Caco-2 (cell line): ENCODE data around the gene RILPL1. TPM values are rescaled to one million over a fixed set of nuclear protein-coding genes. Genes with fewer than 3 reads are reported as not detected.
"Not testable (repeated sequence)": the region's sequence is repeated elsewhere in the genome, so short reads cannot be mapped to it uniquely, and the experiment has no call there.

Source experiments
- BruUV-seq: library from RNA; stranded (reverse); fragments of 400-500 nt; replicated peaks from 2 replicates; lab custom pipeline; 2021; lab: Mats Ljungman, UMichigan
- CTCF ChIA-PET: fragments of 300-600 bp; sonication (Branson Sonifier 250); formaldehyde crosslinking; loops from one replicate; lab custom pipeline; 2022; ENCODE audit warnings: antibody characterized with exemption; lab: Charles Lee
- POLR2A ChIA-PET: fragments of 300-600 bp; sonication (Branson Sonifier 250); formaldehyde crosslinking; loops from one replicate; lab custom pipeline; 2022; ENCODE audit warnings: antibody characterized with exemption; lab: Charles Lee
- DNase-seq, 2 experiments: peaks; one replicate each; pipeline versions ENCODE4 v3.0.0 to v3.0.0-alpha.2; 2020 to 2022
- H3K27me3 ChIP-seq: replicated peaks from 2 replicates; pipeline ENCODE4 v1.6.0; 2011; ENCODE audit warnings: low read length; ENCODE audit not compliant: control insufficient read depth, insufficient read depth
- H3K36me3 ChIP-seq: 2 replicates; pipeline ENCODE4 v1.5.1; 2011; ENCODE audit warnings: low read length; ENCODE audit not compliant: control insufficient read depth, insufficient read depth
- H3K4me1 ChIP-seq: fragments of 250-450 bp; sonication (Bioruptor Pico); 2 replicates; pipeline ENCODE4 v1.5.1; 2020; ENCODE audit warnings: mild to moderate bottlenecking
- H3K4me3 ChIP-seq: 2 replicates; pipeline ENCODE4 v1.5.1; 2011; ENCODE audit warnings: low read depth, mild to moderate bottlenecking, control low read depth, low read length
- H3K9me3 ChIP-seq: fragments of 250-450 bp; sonication (Bioruptor Pico); 2 replicates; pipeline ENCODE4 v1.5.1; 2020; ENCODE audit warnings: mild to moderate bottlenecking, moderate library complexity
- H3K27ac Mint-ChIP-seq: one replicate; pipeline ENCODE4 v1.8.0; 2022; ENCODE audit warnings: mixed read lengths; ENCODE audit not compliant: unreplicated experiment
- H3K27me3 Mint-ChIP-seq: one replicate; pipeline ENCODE4 v1.8.0; 2022; ENCODE audit warnings: mixed read lengths; ENCODE audit not compliant: insufficient read depth, unreplicated experiment
- H3K36me3 Mint-ChIP-seq: one replicate; pipeline ENCODE4 v1.8.0; 2022; ENCODE audit warnings: mild to moderate bottlenecking, mixed read lengths; ENCODE audit not compliant: insufficient read depth, unreplicated experiment
- H3K4me1 Mint-ChIP-seq: one replicate; pipeline ENCODE4 v1.8.0; 2022; ENCODE audit warnings: low read depth, mixed read lengths; ENCODE audit not compliant: unreplicated experiment
- H3K4me3 Mint-ChIP-seq: one replicate; pipeline ENCODE4 v1.8.0; 2022; ENCODE audit warnings: mild to moderate bottlenecking, moderate library complexity, mixed read lengths; ENCODE audit not compliant: unreplicated experiment
- H3K9me3 Mint-ChIP-seq: one replicate; pipeline ENCODE4 v1.8.0; 2022; ENCODE audit warnings: mixed read lengths; ENCODE audit not compliant: unreplicated experiment
- intact Hi-C: fragments of 100-400 bp; cut with micrococcal nuclease; formaldehyde crosslinking; loops from one replicate; pipeline ENCODE4 v1.10.0; 2022; ENCODE audit not compliant: unreplicated experiment
- total RNA-seq: library from RNA; stranded (reverse); gene quantifications from 2 replicates; pipeline ENCODE4 v1.2.3, GENCODE V29; 2022
- TF ChIP-seq, protein P1 (sequence below), 2 experiments: fragments of 200-600 bp in 1 of 2; IDR thresholded peaks; 1 replicate in 1 of 2; 2 replicates in 1 of 2; pipeline versions ENCODE4 v1.5.1 to v1.8.0; 2011 to 2022; ENCODE audit warnings: antibody characterized with exemption in 1 of 2, control low read depth in 1 of 2, inconsistent platforms in 1 of 2, low read depth in 1 of 2, low read length in 1 of 2, mild to moderate bottlenecking in 1 of 2, moderate library complexity in 1 of 2; ENCODE audit not compliant: insufficient read depth in 1 of 2, severe bottlenecking in 1 of 2, unreplicated experiment in 1 of 2

The RILPL1 gene
- total RNA-seq, 1 experiment from 2014 or later: 16.2 TPM

DNA sequence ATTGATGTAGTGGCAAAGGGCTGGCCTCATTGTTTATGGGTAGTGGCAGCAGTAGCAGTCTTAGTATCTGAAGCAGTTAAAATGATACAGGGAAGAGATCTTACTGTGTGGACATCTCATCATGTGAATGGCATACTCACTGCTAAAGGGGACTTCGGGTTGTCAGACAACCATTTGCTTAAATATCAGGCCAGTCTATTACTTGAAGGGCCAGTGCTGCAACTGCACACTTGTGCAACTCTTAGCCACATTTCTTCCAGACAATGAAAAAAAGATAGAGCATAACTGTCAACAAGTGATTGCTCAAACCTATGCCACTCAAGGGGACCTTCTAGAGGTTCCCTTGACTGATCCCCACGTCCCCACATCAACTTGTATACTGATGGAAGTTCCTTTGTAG is 20.6 kb upstream of the RILPL1 start:
- H3K36me3 ChIP-seq, H3K27ac Mint-ChIP-seq, H3K4me3 Mint-ChIP-seq, POLR2A ChIA-PET, H3K27me3 Mint-ChIP-seq, BruUV-seq, H3K9me3 ChIP-seq, DNase-seq, intact Hi-C loops, CTCF ChIA-PET, H3K4me3 ChIP-seq, H3K4me1 Mint-ChIP-seq, H3K36me3 Mint-ChIP-seq, H3K4me1 ChIP-seq, H3K27me3 ChIP-seq, H3K9me3 Mint-ChIP-seq: not testable (repeated sequence)

DNA sequence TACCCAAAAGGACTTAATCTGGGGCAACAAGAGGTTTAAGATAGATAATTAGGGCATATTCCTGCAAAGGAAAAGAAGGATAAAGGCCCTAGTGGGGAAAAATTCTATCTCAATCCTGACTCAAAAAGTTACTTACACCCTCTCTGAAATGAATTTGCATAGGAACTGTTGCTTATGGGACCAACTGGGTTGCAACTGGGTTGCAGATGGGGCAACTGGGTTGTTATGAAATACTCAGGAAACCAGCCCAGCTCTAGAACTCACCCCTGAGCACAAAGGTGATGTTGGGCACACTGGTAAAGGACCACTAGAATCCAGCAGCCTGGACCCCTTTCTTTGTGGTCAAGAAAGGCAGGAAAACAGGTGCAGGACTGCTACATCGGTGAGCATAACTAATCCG is 17.2 kb upstream of the RILPL1 start:
- ChIA-PET CTCF (no interaction called here), POLR2A (no interaction called here)
- no peaks in the 10 kb centered on the region for H3K4me1 ChIP-seq
- H3K9me3 ChIP-seq: no peaks in the 10 kb centered on the region
- H3K36me3 Mint-ChIP-seq: no peaks in the 10 kb centered on the region
- H3K9me3 Mint-ChIP-seq: no peaks in the 10 kb centered on the region
- TF ChIP-seq, protein P1, sequence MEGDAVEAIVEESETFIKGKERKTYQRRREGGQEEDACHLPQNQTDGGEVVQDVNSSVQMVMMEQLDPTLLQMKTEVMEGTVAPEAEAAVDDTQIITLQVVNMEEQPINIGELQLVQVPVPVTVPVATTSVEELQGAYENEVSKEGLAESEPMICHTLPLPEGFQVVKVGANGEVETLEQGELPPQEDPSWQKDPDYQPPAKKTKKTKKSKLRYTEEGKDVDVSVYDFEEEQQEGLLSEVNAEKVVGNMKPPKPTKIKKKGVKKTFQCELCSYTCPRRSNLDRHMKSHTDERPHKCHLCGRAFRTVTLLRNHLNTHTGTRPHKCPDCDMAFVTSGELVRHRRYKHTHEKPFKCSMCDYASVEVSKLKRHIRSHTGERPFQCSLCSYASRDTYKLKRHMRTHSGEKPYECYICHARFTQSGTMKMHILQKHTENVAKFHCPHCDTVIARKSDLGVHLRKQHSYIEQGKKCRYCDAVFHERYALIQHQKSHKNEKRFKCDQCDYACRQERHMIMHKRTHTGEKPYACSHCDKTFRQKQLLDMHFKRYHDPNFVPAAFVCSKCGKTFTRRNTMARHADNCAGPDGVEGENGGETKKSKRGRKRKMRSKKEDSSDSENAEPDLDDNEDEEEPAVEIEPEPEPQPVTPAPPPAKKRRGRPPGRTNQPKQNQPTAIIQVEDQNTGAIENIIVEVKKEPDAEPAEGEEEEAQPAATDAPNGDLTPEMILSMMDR (IDR thresholded peaks at IDR 0.05; ENCODE audit: insufficient read depth in 1 of 2, low read depth in 1 of 2, low read length in 1 of 2, severe bottlenecking in 1 of 2, unreplicated experiment in 1 of 2): no peak
- DNase-seq: no peak
- H3K27me3 Mint-ChIP-seq: no peaks in the 10 kb centered on the region
- no peaks in the 10 kb centered on the region for H3K36me3 ChIP-seq
- no peak overlapping the region for H3K27ac Mint-ChIP-seq
- H3K4me3 ChIP-seq: no peak overlapping the region
- BruUV-seq: no TSS peak
- H3K4me1 Mint-ChIP-seq: no peaks in the 10 kb centered on the region
- H3K27me3 ChIP-seq: no peaks in the 10 kb centered on the region
- intact Hi-C loops: no loop called here
- no peak overlapping the region for H3K4me3 Mint-ChIP-seq

DNA sequence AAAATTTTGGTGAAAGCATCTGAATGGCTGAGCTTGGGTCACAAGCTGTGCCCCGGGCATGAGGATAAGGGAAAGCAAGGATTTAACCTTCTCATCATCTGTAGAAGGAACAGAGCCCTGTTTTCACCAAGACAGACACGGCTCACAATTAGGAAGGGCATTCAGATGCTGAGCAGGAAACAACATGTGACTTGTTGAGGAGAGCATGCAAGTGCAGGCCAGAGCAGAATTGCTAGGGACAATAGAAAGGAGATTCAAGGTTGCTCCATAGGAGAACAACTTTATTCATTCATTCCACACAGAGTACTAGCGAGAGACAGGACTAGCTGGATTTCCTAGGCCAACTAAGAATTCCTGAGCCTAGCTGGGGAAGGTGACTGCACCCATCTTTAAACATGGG is 14.6 kb upstream of the RILPL1 start:
- no peak for DNase-seq

More for the DNA sequence above, 14.6 kb upstream of the RILPL1 start:
- TF ChIP-seq, protein P1 (IDR thresholded peaks at IDR 0.05; ENCODE audit: insufficient read depth in 1 of 2, low read depth in 1 of 2, low read length in 1 of 2, severe bottlenecking in 1 of 2, unreplicated experiment in 1 of 2): no peak
- no peak overlapping the region for H3K4me3 ChIP-seq
- no peaks in the 10 kb centered on the region for H3K27me3 Mint-ChIP-seq
- H3K27me3 ChIP-seq: no peaks in the 10 kb centered on the region
- H3K4me1 Mint-ChIP-seq: no peaks in the 10 kb centered on the region
- H3K27ac Mint-ChIP-seq: no peak overlapping the region
- H3K36me3 ChIP-seq: no peaks in the 10 kb centered on the region
- H3K4me3 Mint-ChIP-seq: no peak overlapping the region
- no peaks in the 10 kb centered on the region for H3K36me3 Mint-ChIP-seq
- no peaks in the 10 kb centered on the region for H3K4me1 ChIP-seq
- POLR2A ChIA-PET: no interaction called here
- intact Hi-C loops: no loop called here
- H3K9me3 Mint-ChIP-seq: no peaks in the 10 kb centered on the region
- CTCF ChIA-PET: no interaction called here
- no peaks in the 10 kb centered on the region for H3K9me3 ChIP-seq
- BruUV-seq: no TSS peak
